ENCODE results near the gene TMEM234. TPM values are rescaled to one million over a fixed set of nuclear protein-coding genes. Genes with fewer than 3 reads are reported as not detected.
A peak's percentile ranks its signal among the peaks of the same experiment; 100 is the strongest.

The TMEM234 gene
- 10 to 100 TPM in 1 of 6 donors, 1 to 10 TPM in 5; 6.2 to 15.2 (median 8.2) TPM for total RNA-seq
- 10 to 100 TPM; 19.2 to 23.5 TPM for polyA plus RNA-seq

DNA sequence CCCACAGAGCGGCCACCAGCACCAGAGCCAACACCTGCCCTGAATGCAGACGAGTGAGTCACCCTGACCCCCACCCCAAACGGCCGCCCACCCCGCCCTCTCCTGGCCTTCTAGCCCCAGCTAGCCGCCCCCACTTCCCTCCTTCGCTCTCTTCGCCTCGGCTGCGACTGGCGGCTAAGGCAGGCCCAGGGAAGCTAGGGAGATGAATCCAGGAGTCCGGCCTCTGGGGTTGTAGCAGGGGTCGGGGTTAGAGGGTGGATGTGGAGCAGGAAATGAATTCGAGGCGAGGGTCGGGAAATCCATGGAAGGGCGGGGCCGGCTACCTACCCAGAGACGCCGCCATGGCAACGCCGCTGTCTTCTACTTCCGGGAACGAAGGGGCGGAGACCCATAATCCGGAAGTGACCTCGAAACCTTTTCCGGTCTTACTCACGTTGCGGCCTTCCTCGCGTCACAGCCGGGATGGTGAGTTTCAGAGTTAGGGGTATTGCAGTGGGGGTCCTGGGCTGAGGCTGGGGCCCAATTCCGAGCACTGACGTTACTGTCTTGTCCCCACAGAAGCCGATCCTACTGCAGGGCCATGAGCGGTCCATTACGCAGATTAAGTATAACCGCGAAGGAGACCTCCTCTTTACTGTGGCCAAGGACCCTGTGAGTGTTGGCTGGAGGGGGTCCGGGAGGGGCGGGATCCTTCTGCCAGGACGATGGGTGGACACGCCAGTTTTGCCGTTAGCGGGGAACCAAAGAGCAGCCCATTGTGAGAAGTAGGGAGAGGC is at the start of gene TMEM234, which contains the start of gene EIF3I:
TSS of gene TMEM234 (minus strand) at position 374 of the 776 bp plus-strand sequence. CDS start at position 343, 31 bp downstream.
TSS of gene EIF3I (plus strand) at position 428 of the 776 bp plus-strand sequence. CDS start at position 463, 35 bp downstream.
- H3K27me3 ChIP-seq: no peaks in the 10 kb centered on the region
- DNase-seq: peak; percentile 87 to 94 (median 90)
- intact Hi-C loops (cut with DNase I): no loop called here
- 0 to 1% methylated on average over 42 to 46 of the region's 46 CpGs for WGBS, 2 donors
- peaks cover 7 to 20% (median 15%) of the 10 kb centered on the region in 3 donors for H3K4me1 ChIP-seq
- ATAC-seq: peak; percentile 97 to 99 (median 99)
- TF ChIP-seq, protein P1, sequence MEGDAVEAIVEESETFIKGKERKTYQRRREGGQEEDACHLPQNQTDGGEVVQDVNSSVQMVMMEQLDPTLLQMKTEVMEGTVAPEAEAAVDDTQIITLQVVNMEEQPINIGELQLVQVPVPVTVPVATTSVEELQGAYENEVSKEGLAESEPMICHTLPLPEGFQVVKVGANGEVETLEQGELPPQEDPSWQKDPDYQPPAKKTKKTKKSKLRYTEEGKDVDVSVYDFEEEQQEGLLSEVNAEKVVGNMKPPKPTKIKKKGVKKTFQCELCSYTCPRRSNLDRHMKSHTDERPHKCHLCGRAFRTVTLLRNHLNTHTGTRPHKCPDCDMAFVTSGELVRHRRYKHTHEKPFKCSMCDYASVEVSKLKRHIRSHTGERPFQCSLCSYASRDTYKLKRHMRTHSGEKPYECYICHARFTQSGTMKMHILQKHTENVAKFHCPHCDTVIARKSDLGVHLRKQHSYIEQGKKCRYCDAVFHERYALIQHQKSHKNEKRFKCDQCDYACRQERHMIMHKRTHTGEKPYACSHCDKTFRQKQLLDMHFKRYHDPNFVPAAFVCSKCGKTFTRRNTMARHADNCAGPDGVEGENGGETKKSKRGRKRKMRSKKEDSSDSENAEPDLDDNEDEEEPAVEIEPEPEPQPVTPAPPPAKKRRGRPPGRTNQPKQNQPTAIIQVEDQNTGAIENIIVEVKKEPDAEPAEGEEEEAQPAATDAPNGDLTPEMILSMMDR (IDR thresholded peaks at IDR 0.05): no peak
- peaks cover 0 to 14% (median 4%) of the 10 kb centered on the region in 3 donors for H3K36me3 ChIP-seq
- peak within 1 kb of the TSS; percentile 57 to 83 (median 74) for H3K27ac ChIP-seq
- no peaks in the 10 kb centered on the region for H3K9me3 ChIP-seq
- FAIRE-seq: no peak
- peak within 1 kb of the TSS; percentile 49 to 88 (median 79) for H3K4me3 ChIP-seq

DNA sequence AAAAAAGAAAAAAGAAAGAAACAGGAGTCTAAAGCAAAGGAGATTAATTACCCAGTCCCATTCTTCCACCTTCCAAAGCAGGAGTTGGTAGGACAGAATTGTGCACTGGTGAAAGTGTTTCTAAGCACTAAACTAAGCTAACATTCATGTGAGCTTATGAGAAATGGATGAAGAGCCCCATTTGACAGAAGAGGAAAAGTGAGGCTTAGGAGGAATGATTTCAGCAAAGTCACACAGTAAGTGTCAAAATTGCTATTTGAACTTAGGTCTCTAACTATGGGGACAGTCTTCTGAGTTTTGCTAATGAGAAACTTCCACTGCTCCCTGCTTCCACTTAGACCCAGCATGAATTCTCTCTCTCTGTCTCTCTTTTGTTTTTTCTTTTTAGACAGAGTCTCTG is 47.6 kb upstream of the TMEM234 start:
- Histone ChIP-seq H3K4me3 (no peak overlapping the region), H3K9me3 (no peaks in the 10 kb centered on the region), H3K4me1 (no peaks in the 10 kb centered on the region), H3K36me3 (no peaks in the 10 kb centered on the region), H3K27me3 (no peaks in the 10 kb centered on the region), H3K27ac (no peak overlapping the region)
- ATAC-seq: no peak
- no peak for DNase-seq
- FAIRE-seq: no peak
- intact Hi-C loops (cut with DNase I): no loop called here
- TF ChIP-seq, protein P1 (IDR thresholded peaks at IDR 0.05): no peak

DNA sequence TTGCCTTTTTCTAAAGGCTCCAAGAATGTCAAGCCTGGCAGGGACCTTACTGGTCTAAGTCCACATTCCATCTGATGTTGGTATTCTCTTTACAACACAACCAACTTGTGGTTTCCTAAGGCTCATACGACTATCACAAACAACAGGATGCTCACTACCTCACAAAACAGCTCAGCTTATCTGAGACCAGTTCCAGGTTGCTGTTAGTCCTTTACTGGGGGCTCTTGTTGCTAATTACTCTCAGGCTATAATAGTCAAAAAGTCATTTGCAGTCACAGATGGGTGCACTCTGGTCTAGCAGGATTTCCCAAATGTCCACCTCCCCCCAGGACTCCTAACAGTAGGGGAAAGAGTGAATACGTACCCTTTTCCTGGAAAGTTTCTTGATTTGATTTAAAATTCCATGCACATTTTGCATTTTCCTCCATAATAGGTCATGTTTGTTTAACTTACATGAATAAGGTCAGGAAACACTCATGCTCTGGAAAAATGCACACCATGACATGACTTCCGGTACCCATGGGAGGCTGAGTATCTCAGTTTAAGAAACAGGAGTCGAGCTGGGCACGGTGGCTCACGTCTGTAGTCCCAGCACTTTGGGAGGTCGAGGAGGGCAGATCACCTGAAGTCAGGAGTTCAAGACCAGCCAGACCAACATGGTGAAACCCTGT is 44.9 kb upstream of the TMEM234 start:
- no peak for DNase-seq
- TF ChIP-seq, protein P1 (IDR thresholded peaks at IDR 0.05): no peak
- no peak for FAIRE-seq
- Histone ChIP-seq H3K9me3 (no peaks in the 10 kb centered on the region), H3K27ac (no peak overlapping the region), H3K36me3 (no peaks in the 10 kb centered on the region), H3K4me3 (no peak overlapping the region), H3K4me1 (no peaks in the 10 kb centered on the region), H3K27me3 (no peaks in the 10 kb centered on the region)
- ATAC-seq: no peak
- intact Hi-C loops (cut with DNase I): no loop called here
- WGBS, 2 donors: 74 to 86% methylated on average over 7 of the region's 7 CpGs

DNA sequence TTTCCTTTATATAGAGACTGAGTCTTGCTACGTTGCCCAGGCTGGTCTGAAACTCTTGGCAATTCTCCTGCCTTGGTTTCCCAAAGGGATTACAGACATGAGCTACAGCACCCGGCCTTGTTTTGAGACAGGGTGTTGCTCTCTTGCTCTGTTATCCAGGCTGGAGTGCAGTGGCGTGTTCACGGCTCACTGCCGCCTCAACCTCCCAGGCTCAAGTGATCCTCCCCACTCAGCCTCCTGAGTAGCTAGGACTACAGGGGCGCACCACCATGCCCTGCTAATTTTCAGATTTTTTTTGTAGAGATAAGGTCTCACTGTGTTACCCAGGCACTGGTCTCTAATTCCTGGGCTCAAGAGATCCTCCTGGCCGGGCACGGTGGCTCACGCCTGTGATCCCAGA is 43.7 kb upstream of the TMEM234 start:
- ATAC-seq (no peak), FAIRE-seq (no peak), DNase-seq (no peak)
- no peak overlapping the region for H3K27ac ChIP-seq
- no peaks in the 10 kb centered on the region for H3K27me3 ChIP-seq
- intact Hi-C loops (cut with DNase I): no loop called here
- no peak overlapping the region for H3K4me3 ChIP-seq
- no peaks in the 10 kb centered on the region for H3K4me1 ChIP-seq
- TF ChIP-seq, protein P1 (IDR thresholded peaks at IDR 0.05): no peak
- no peaks in the 10 kb centered on the region for H3K36me3 ChIP-seq
- no peaks in the 10 kb centered on the region for H3K9me3 ChIP-seq
- WGBS, 2 donors: 93 to 96% methylated on average over 9 of the region's 9 CpGs

Measured in pancreas (tissue), 10 donors.